PC-9 (cell line): Measurements from ENCODE around the gene EMILIN1. TPM values are rescaled to one million over a fixed set of nuclear protein-coding genes. Genes with fewer than 3 reads are reported as not detected.

Experiments
- BruUV-seq: library from RNA; stranded (reverse); fragments of 400-500 nt; replicated peaks from 2 replicates; lab custom pipeline; 2021; lab: Mats Ljungman, UMichigan
- CTCF ChIA-PET: fragments of 300-600 bp; sonication (Branson Sonifier 250); formaldehyde crosslinking; loops from one replicate; lab custom pipeline; 2022; ENCODE audit warnings: antibody characterized with exemption; lab: Charles Lee
- POLR2A ChIA-PET: fragments of 300-600 bp; sonication (Branson Sonifier 250); formaldehyde crosslinking; loops from one replicate; lab custom pipeline; 2022; ENCODE audit warnings: antibody characterized with exemption; ENCODE audit not compliant: unreplicated experiment; lab: Charles Lee
- DNase-seq, 2 experiments: peaks; one replicate each; pipeline versions ENCODE4 v3.0.0 to v3.0.0-alpha.2; 2015 to 2022; ENCODE audit warnings: mixed read lengths in 1 of 2
- H2AFZ ChIP-seq: fragments of 200-600 bp; sonication (generic); 2 replicates; pipeline ENCODE4 v1.8.1; 2017; ENCODE audit warnings: antibody characterized with exemption
- H3F3A ChIP-seq: fragments of 200-600 bp; sonication (generic); 2 replicates; pipeline ENCODE4 v1.8.1; 2017; ENCODE audit warnings: antibody characterized with exemption, mild to moderate bottlenecking, low read depth; ENCODE audit not compliant: insufficient read depth
- H3K27ac ChIP-seq: fragments of 200-600 bp; sonication (generic); 2 replicates; pipeline ENCODE4 v1.6.1; 2016; ENCODE audit warnings: mixed run types
- H3K27me3 ChIP-seq: fragments of 200-600 bp; sonication (generic); 2 replicates; pipeline ENCODE4 v1.6.1; 2016; ENCODE audit warnings: low read depth, mixed run types; ENCODE audit not compliant: insufficient read depth
- H3K36me3 ChIP-seq: fragments of 200-600 bp; sonication (generic); 2 replicates; pipeline ENCODE4 v1.6.1; 2016; ENCODE audit warnings: low read depth, mixed run types
- H3K4me1 ChIP-seq: fragments of 200-600 bp; sonication (generic); replicated peaks from 2 replicates; pipeline ENCODE4 v1.6.1; 2016; ENCODE audit warnings: mixed run types; ENCODE audit not compliant: insufficient read depth
- H3K4me2 ChIP-seq: fragments of 200-600 bp; sonication (generic); 2 replicates; pipeline ENCODE4 v1.6.1; 2017; ENCODE audit warnings: mixed run types
- H3K4me3 ChIP-seq: fragments of 200-600 bp; sonication (generic); 2 replicates; pipeline ENCODE4 v1.6.1; 2016; ENCODE audit warnings: mixed run types
- H3K79me2 ChIP-seq: fragments of 200-600 bp; sonication (generic); 2 replicates; pipeline ENCODE4 v1.6.1; 2017; ENCODE audit warnings: low read depth, mixed run types
- H3K9me2 ChIP-seq: fragments of 200-600 bp; sonication (generic); 2 replicates; pipeline ENCODE4 v1.8.1; 2017; ENCODE audit warnings: mild to moderate bottlenecking; ENCODE audit not compliant: insufficient read depth
- H3K9me3 ChIP-seq: fragments of 200-600 bp; sonication (generic); 2 replicates; pipeline ENCODE4 v1.8.1; 2016; ENCODE audit warnings: low read depth; ENCODE audit not compliant: insufficient read depth
- H4K20me1 ChIP-seq: fragments of 200-600 bp; sonication (generic); 2 replicates; pipeline ENCODE4 v1.8.1; 2017; ENCODE audit not compliant: insufficient read depth
- EZH2 ChIP-seq: fragments of 200-600 bp; sonication (generic); IDR thresholded peaks from 2 replicates; pipeline ENCODE4 v1.8.0; 2017; ENCODE audit warnings: antibody characterized with exemption, low read depth
- intact Hi-C: fragments of 100-400 bp; cut with micrococcal nuclease; formaldehyde crosslinking; loops from one replicate; pipeline ENCODE4 v1.10.0; 2022; ENCODE audit not compliant: unreplicated experiment
- total RNA-seq: library from RNA; stranded (reverse); gene quantifications from 2 replicates; pipeline ENCODE4 v1.2.3, GENCODE V29; 2021
- TF ChIP-seq, protein P1 (sequence below): fragments of 200-600 bp; sonication (generic); conservative IDR thresholded peaks from 2 replicates; pipeline ENCODE4 v1.6.1; 2017; ENCODE audit warnings: mixed run types, antibody characterized with exemption, mild to moderate bottlenecking, moderate library complexity

The EMILIN1 gene
- total RNA-seq, 1 experiment from 2014 or later, result 1.6 TPM

- TF ChIP-seq, protein P1, sequence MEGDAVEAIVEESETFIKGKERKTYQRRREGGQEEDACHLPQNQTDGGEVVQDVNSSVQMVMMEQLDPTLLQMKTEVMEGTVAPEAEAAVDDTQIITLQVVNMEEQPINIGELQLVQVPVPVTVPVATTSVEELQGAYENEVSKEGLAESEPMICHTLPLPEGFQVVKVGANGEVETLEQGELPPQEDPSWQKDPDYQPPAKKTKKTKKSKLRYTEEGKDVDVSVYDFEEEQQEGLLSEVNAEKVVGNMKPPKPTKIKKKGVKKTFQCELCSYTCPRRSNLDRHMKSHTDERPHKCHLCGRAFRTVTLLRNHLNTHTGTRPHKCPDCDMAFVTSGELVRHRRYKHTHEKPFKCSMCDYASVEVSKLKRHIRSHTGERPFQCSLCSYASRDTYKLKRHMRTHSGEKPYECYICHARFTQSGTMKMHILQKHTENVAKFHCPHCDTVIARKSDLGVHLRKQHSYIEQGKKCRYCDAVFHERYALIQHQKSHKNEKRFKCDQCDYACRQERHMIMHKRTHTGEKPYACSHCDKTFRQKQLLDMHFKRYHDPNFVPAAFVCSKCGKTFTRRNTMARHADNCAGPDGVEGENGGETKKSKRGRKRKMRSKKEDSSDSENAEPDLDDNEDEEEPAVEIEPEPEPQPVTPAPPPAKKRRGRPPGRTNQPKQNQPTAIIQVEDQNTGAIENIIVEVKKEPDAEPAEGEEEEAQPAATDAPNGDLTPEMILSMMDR, result no peak
- no peak for TF ChIP-seq EZH2
- no peak for DNase-seq
- BruUV-seq, result no TSS peak
These were observed 28.8 kb upstream of the EMILIN1 start for GRCh38 chr2:27049422-27050280.

DNA sequence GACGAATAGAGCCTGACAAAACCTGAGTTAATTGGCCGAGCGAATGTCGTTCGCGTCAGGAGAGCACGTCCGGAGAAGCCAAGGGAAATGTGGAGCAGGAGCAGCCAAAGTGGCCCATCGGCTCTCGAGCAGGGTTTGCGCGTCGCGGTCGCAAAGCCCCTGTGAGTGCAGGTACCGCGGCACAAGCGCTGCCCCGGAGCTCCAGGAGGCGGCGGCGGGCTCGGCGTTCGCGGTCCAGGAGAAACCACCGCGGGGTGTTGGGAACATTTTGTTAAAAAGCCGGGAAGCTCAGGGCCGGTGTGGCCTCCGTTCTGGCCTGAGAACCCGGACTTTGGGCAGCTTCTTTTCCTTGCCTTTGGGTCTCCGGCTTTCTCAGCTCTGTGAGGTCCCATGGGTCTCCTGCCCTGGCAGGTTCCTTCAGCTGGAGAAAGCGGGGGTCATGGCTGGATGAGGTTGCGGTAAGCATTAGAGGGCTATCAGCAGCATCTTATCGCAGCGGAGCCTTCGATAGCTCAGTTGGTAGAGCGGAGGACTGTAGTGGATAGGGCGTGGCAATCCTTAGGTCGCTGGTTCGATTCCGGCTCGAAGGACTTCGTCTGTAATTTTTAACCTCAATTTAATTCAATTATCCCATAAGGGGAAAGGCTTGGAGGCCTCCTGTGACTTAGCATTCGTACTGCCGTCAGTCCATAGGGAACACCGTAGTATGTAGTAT, 28.0 kb upstream of the EMILIN1 start:
- H3K9me3 ChIP-seq, result no peaks in the 10 kb centered on the region
- H3K9me2 ChIP-seq, result no peaks in the 10 kb centered on the region
- POLR2A ChIA-PET, result interaction anchor here (0.5 to 0.8 kb wide), 4 partner anchors 37 to 488 kb away, joined by 3 to 7 read pairs (median 4); no protein-coding TSS in a partner anchor
- peaks cover 14% of the 10 kb centered on the region for H3K4me1 ChIP-seq
- peak overlapping the region; percentile 70 for H3K27ac ChIP-seq
- no TSS peak for BruUV-seq
- no peaks in the 10 kb centered on the region for H3K27me3 ChIP-seq
- H3K4me3 ChIP-seq, result peak overlapping the region; percentile 98
- peak overlapping the region; percentile 86 for H2AFZ ChIP-seq
- peak; percentile 93 to 95 for DNase-seq
- TF ChIP-seq, protein P1, result peak; percentile 28; the same call in 1 of the 2 replicates
- no peak for TF ChIP-seq EZH2
- H4K20me1 ChIP-seq, result no peaks in the 10 kb centered on the region
- CTCF ChIA-PET, result interaction anchor here (0.9 kb wide), 1 partner anchor 89 kb away, joined by 5 read pairs; no protein-coding TSS in a partner anchor
- H3F3A ChIP-seq, result peaks cover 22% of the 10 kb centered on the region
- H3K4me2 ChIP-seq, result peak overlapping the region; percentile 80
- intact Hi-C loops, result loop anchor here (1.0 kb wide), 2 partner anchors 17 to 89 kb away; no protein-coding TSS in a partner anchor
- peaks cover 8% of the 10 kb centered on the region for H3K36me3 ChIP-seq
- H3K79me2 ChIP-seq, result no peaks in the 10 kb centered on the region

More at GRCh38 chr2:27049422-27050280, 28.8 kb upstream of the EMILIN1 start:
- intact Hi-C loops, result loop anchor here (1.0 kb wide), 2 partner anchors 16 to 88 kb away; no protein-coding TSS in a partner anchor
- Histone ChIP-seq H3K9me2 (no peaks in the 10 kb centered on the region), H3K4me1 (peaks cover 14% of the 10 kb centered on the region), H3K79me2 (no peaks in the 10 kb centered on the region), H3F3A (peaks cover 22% of the 10 kb centered on the region), H4K20me1 (no peaks in the 10 kb centered on the region), H3K4me2 (peak overlapping the region; percentile 80), H3K27ac (peak overlapping the region; percentile 70), H3K9me3 (no peaks in the 10 kb centered on the region), H3K4me3 (peak overlapping the region; percentile 98), H2AFZ (peak overlapping the region; percentile 86), H3K36me3 (0 out of 2 replicates have a peak, but pooled peaks cover under 1% of the 10 kb centered on the region), H3K27me3 (no peaks in the 10 kb centered on the region)
- CTCF ChIA-PET, result interaction anchor here (1.0 kb wide), 1 partner anchor 37 kb away, joined by 3 read pairs; the partner anchor contains the start of gene KHK
- POLR2A ChIA-PET, result interaction anchor here (0.7 to 0.8 kb wide), 2 partner anchors 39 to 487 kb away, joined by 4 to 7 read pairs; no protein-coding TSS in a partner anchor
